HepG2 (cell line): ENCODE data around the gene PTPRO. TPM values are rescaled to one million over a fixed set of nuclear protein-coding genes. Genes with fewer than 3 reads are reported as not detected.

Experiments used
- ATAC-seq: fragments of 200-7000 bp; cut with Tn5 transposase; 3 replicates; pipeline ENCODE4 v1.9.1; 2020; ENCODE audit warnings: mild to moderate bottlenecking, moderate library complexity
- BruUV-seq: library from RNA; stranded (reverse); fragments of 400-500 nt; replicated peaks from 2 replicates; lab custom pipeline; 2021; lab: Mats Ljungman, UMichigan
- CTCF ChIA-PET: fragments of 300-600 bp; formaldehyde crosslinking; extraction: SDS; loops from one replicate; lab custom pipeline; 2021; ENCODE audit warnings: low total read pairs, inconsistent platforms, low intra/inter-chr PET ratio; lab: Yijun Ruan, JAX
- POLR2A ChIA-PET: fragments of 350-600 bp; sonication (Branson Sonifier 250); formaldehyde crosslinking; loops from one replicate; lab custom pipeline; 2020; ENCODE audit warnings: antibody characterized with exemption, inconsistent platforms; lab: Yijun Ruan, JAX
- DNase-seq: peaks from one replicate; pipeline ENCODE4 v3.0.0-alpha.2; 2015; ENCODE audit warnings: low spot score
- FAIRE-seq: peaks from 3 replicates; lab custom pipeline; 2011; peaks lifted over from hg19 to GRCh38; lab: Jason Lieb, UNC
- H2AFZ ChIP-seq: one replicate; pipeline ENCODE4 v1.6.1; 2011; ENCODE audit warnings: low read length, inconsistent platforms
- H3K27ac ChIP-seq: fragments of 300-600 bp; 3 replicates; pipeline ENCODE4 v1.8.0; 2011; ENCODE audit warnings: mixed run types, mild to moderate bottlenecking, mixed read lengths, low read length, inconsistent platforms; ENCODE audit not compliant: insufficient read depth; ENCODE audit errors: extremely low read length
- H3K27me3 ChIP-seq, 2 experiments: fragments of 200-600 bp in 1 of 2; 2 replicates in 1 of 2; 3 replicates in 1 of 2; pipeline versions ENCODE4 v1.6.0 to v1.8.0; 2011; ENCODE audit warnings: low read length in 2 of 2, mild to moderate bottlenecking in 2 of 2, moderate library complexity in 2 of 2, inconsistent platforms in 1 of 2; ENCODE audit not compliant: insufficient read depth in 2 of 2, control insufficient read depth in 1 of 2
- H3K36me3 ChIP-seq, 2 experiments: fragments of 200-600 bp in 1 of 2; replicated peaks in 1 of 2; 2 replicates in 1 of 2; 3 replicates in 1 of 2; pipeline versions ENCODE4 v1.5.1 to v1.8.0; 2011; ENCODE audit warnings: low read length in 2 of 2, inconsistent platforms in 1 of 2; ENCODE audit not compliant: insufficient read depth in 2 of 2, control insufficient read depth in 1 of 2
- H3K4me1 ChIP-seq: 2 replicates; pipeline ENCODE4 v1.5.1; 2012; ENCODE audit warnings: low read length, inconsistent platforms; ENCODE audit not compliant: insufficient read depth
- H3K4me2 ChIP-seq: 2 replicates; pipeline ENCODE4 v1.6.0; 2011; ENCODE audit warnings: low read depth, low read length, inconsistent platforms
- H3K4me3 ChIP-seq, 3 experiments: fragments of 200-600 bp in 1 of 3; sonication (generic), shearing (Covaris generic) in 1 of 3; replicated peaks in 1 of 3; 2 replicates each; pipeline ENCODE4 v1.5.1; 2011 to 2016; ENCODE audit warnings: low read length in 3 of 3, inconsistent platforms in 2 of 3, low read depth in 2 of 3, mild to moderate bottlenecking in 2 of 3, control low read depth in 1 of 3, mixed read lengths in 1 of 3; ENCODE audit not compliant: insufficient read depth in 1 of 3
- H3K79me2 ChIP-seq: one replicate; pipeline ENCODE4 v1.6.1; 2011; ENCODE audit warnings: low read length, inconsistent platforms; ENCODE audit not compliant: insufficient read depth
- H3K9ac ChIP-seq: 2 replicates; pipeline ENCODE4 v1.6.0; 2011; ENCODE audit warnings: mild to moderate bottlenecking, low read depth, low read length, inconsistent platforms; ENCODE audit not compliant: insufficient read depth
- H3K9me3 ChIP-seq: 2 replicates; pipeline ENCODE4 v1.5.1; 2012; ENCODE audit warnings: mild to moderate bottlenecking, low read length
- H4K20me1 ChIP-seq: 2 replicates; pipeline ENCODE4 v1.6.0; 2011; ENCODE audit warnings: inconsistent platforms, mild to moderate bottlenecking, low read length, moderate library complexity; ENCODE audit not compliant: insufficient read depth
- BRF2 ChIP-seq: sonication (generic); formaldehyde crosslinking; IDR thresholded peaks from 2 replicates; pipeline ENCODE4 v1.8.1; 2022; ENCODE audit warnings: mild to moderate bottlenecking, missing genetic modification reagents
- FOXA1 ChIP-seq, 2 experiments: fragments of 450-650 bp in 1 of 2; sonication (generic) in 1 of 2; formaldehyde crosslinking in 1 of 2; IDR thresholded peaks; 2 replicates each; pipeline versions ENCODE4 v1.4.0 to v1.6.1; 2016 to 2020; ENCODE audit warnings: missing genetic modification reagents in 1 of 2
- GLI4 ChIP-seq: sonication (generic); formaldehyde crosslinking; IDR thresholded peaks from 2 replicates; pipeline ENCODE4 v1.5.1; 2020; ENCODE audit warnings: missing genetic modification reagents, mild to moderate bottlenecking, moderate library complexity, borderline replicate concordance
- MAFF ChIP-seq: IDR thresholded peaks from 2 replicates; pipeline ENCODE4 v1.6.1; 2011; ENCODE audit warnings: low read depth, low read length, improper control_type of control experiment
- MAFK ChIP-seq, 2 experiments: IDR thresholded peaks in 1 of 2; conservative IDR thresholded peaks in 1 of 2; 2 replicates each; pipeline ENCODE4 v1.6.1; 2011; ENCODE audit warnings: improper control_type of control experiment in 2 of 2, low read length in 2 of 2
- NR3C1 ChIP-seq: sonication (generic); formaldehyde crosslinking; IDR thresholded peaks from 2 replicates; pipeline ENCODE4 v1.4.0; 2020; ENCODE audit warnings: missing genetic modification reagents
- POLR2AphosphoS2 ChIP-seq: IDR thresholded peaks from 2 replicates; pipeline ENCODE4 v1.6.1; 2011; ENCODE audit warnings: low read depth, low read length, improper control_type of control experiment
- TCF12 ChIP-seq, 2 experiments: fragments of 450-650 bp in 1 of 2; sonication (generic) in 1 of 2; formaldehyde crosslinking in 1 of 2; IDR thresholded peaks; 2 replicates each; pipeline versions ENCODE4 v1.6.1 to v1.8.0; 2017 to 2022; ENCODE audit warnings: antibody characterized with exemption in 1 of 2, mild to moderate bottlenecking in 1 of 2, missing genetic modification reagents in 1 of 2, moderate library complexity in 1 of 2
- XBP1 ChIP-seq: sonication (generic); formaldehyde crosslinking; IDR thresholded peaks from 2 replicates; pipeline ENCODE4 v1.5.0; 2020; ENCODE audit warnings: missing genetic modification reagents
- ZNF205 ChIP-seq: IDR thresholded peaks from 2 replicates; pipeline ENCODE4 v1.6.1; 2018; ENCODE audit warnings: missing biosample characterization, missing genetic modification reagents
- ZNF770 ChIP-seq: sonication (generic); formaldehyde crosslinking; IDR thresholded peaks from 2 replicates; pipeline ENCODE4 v1.5.0; 2020; ENCODE audit warnings: mild to moderate bottlenecking, missing genetic modification reagents
- WGBS: methylation state at CpG from one replicate; pipeline ENCODE4 v1.1.6; 2017; ENCODE audit warnings: low lambda C conversion rate; 5-methylcytosine and 5-hydroxymethylcytosine counted together
- in situ Hi-C: cut with HindIII; loops from 2 replicates; pipeline ENCODE4 v1.10.0; 2017; ENCODE audit warnings: low pct_unique_long_range_greater_than_20kb; ENCODE audit not compliant: extremely low pct_ligation_motif_present
- intact Hi-C: fragments of 100-400 bp; cut with micrococcal nuclease; formaldehyde crosslinking; loops from one replicate; pipeline ENCODE4 v1.10.0; 2022; ENCODE audit not compliant: unreplicated experiment
- polyA plus RNA-seq, 8 experiments: library from polyadenylated mRNA; depleted of rRNA in 3 of 8; stranded (reverse) in 7 of 8; unstranded in 1 of 8; fragments of >200 nt; fragmentation: Illumina TruSeq in 4 of 8; extraction: Trizol in 4 of 8; gene quantifications; 2 replicates each; pipeline versions ENCODE4 v1.2.1 to v1.2.3, GENCODE V29; 2011 to 2016; ENCODE audit warnings: low read depth in 4 of 8, missing spikeins in 1 of 8, mixed read lengths in 1 of 8; ENCODE audit not compliant: insufficient read depth in 1 of 8
- total RNA-seq, 5 experiments: library from RNA; depleted of rRNA; stranded (reverse); fragments of >200 nt; fragmentation: Illumina TruSeq; extraction: Trizol; gene quantifications; 2 replicates each; pipeline ENCODE4 v1.2.3, GENCODE V29; 2016; ENCODE audit warnings: low read depth in 1 of 5
- TF ChIP-seq, protein P1 (sequence below): fragments of 450-650 bp; IDR thresholded peaks from 2 replicates; pipeline ENCODE4 v1.6.1; 2017

The PTPRO gene
- total and polyA plus RNA-seq, 2 of the 13 experiments (the other 11 are each of a cell fraction or from before 2014, with no cell fraction given) = 0.04 TPM; not detected in 1

- FAIRE-seq = no peak
- TF ChIP-seq MAFF (peak; percentile 35; the same call in 1 of the 2 replicates), FOXA1 (IDR thresholded peaks at IDR 0.05) (no peak), FOXA1 (CRISPR knock-in tag; IDR thresholded peaks at IDR 0.05) (no peak), MAFK (conservative IDR thresholded peaks at IDR 0.05 in 1 of 2, IDR thresholded peaks at IDR 0.05 in 1 of 2; ENCODE audit: low read length in 2 of 2) (peak; percentile 46 to 67; a peak in 3 of 4 replicates)
- in situ Hi-C loops = no loop called here
- CTCF ChIA-PET = no interaction called here
- peaks cover 52% of the 10 kb centered on the region for H3K4me1 ChIP-seq
- no peaks in the 10 kb centered on the region for H4K20me1 ChIP-seq
- no peak overlapping the region for H3K4me2 ChIP-seq
- H3K36me3 ChIP-seq = no peaks in the 10 kb centered on the region
- H3K79me2 ChIP-seq = no peaks in the 10 kb centered on the region
- no peaks in the 10 kb centered on the region for H3K9me3 ChIP-seq
- WGBS = 98% methylated on average over 4 of the region's 4 CpGs
- no peak for ATAC-seq
- BruUV-seq = no TSS peak
- POLR2A ChIA-PET = no interaction called here
- peak; percentile 13 for DNase-seq
- H2AFZ ChIP-seq = no peak overlapping the region
- no peaks in the 10 kb centered on the region for H3K27me3 ChIP-seq
- intact Hi-C loops = no loop called here
- H3K9ac ChIP-seq = no peak overlapping the region
- no peak overlapping the region for H3K27ac ChIP-seq
- no peak overlapping the region for H3K4me3 ChIP-seq
Measured at GRCh38 chr12:15603474-15604085, 281.3 kb downstream of the PTPRO start.

DNA sequence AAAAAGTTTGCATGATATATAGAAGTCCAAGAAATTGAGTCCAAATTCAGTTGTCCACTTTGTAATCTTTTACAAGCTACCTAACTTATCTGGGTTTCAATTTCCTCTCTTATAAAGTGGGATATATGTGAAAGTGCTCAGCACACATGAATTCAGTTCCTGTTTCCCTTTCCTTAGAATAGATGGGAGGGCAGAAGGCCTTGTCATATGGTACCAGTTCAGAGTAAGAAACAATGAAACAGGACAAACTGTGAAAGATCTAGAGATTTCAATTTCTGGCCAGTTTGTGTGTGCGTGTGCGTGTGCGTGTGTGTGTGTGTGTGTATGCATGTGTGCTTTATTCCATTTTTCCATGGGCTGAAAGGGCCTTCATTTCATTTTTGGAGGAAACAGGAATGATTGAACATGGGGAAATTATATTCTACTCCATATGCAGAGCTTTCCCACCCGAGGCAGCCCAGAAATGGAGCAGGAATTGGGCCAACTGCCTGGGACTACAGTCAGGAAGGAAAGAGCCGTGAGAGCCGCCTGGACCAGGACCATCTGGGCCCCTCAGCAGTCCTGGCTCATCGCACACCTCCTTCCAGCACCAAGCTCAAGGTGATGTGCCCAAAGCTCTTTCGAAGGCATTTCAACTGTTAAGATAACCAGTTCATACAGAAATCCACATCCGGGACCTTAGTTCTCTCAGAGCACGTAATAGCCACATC lies 283.7 kb downstream of the PTPRO start:
- BruUV-seq = no TSS peak
- in situ Hi-C loops (no loop called here), intact Hi-C loops (no loop called here)
- ATAC-seq (no peak), DNase-seq (no peak), FAIRE-seq (no peak)
- H3K27me3 ChIP-seq = no peaks in the 10 kb centered on the region
- no peak overlapping the region for H3K27ac ChIP-seq
- H3K4me2 ChIP-seq = no peak overlapping the region
- POLR2A ChIA-PET = interaction anchor here (0.9 kb wide), 1 partner anchor 23 kb away, joined by 3 read pairs; no protein-coding TSS in a partner anchor
- 96% methylated on average over 10 of the region's 10 CpGs for WGBS
- H3K9me3 ChIP-seq = no peaks in the 10 kb centered on the region
- CTCF ChIA-PET = no interaction called here
- H3K79me2 ChIP-seq = no peaks in the 10 kb centered on the region
- H3K4me1 ChIP-seq = peaks cover 45% of the 10 kb centered on the region
- H3K36me3 ChIP-seq = no peaks in the 10 kb centered on the region
- no peak overlapping the region for H3K9ac ChIP-seq
- no peak overlapping the region for H2AFZ ChIP-seq
- H4K20me1 ChIP-seq = no peaks in the 10 kb centered on the region
- no peak overlapping the region for H3K4me3 ChIP-seq
- TF ChIP-seq ZNF770 (CRISPR knock-in tag) = no peak
- TF ChIP-seq BRF2 (CRISPR knock-in tag) = no peak
- TF ChIP-seq GLI4 = no peak
- TF ChIP-seq NR3C1 (CRISPR knock-in tag) = no peak
- TF ChIP-seq XBP1 (CRISPR knock-in tag) = no peak
- no peak for TF ChIP-seq POLR2AphosphoS2
- TF ChIP-seq TCF12 (IDR thresholded peaks at IDR 0.05) = no peak
- no peak for TF ChIP-seq TCF12 (CRISPR knock-in tag; IDR thresholded peaks at IDR 0.05)
- TF ChIP-seq, protein P1, sequence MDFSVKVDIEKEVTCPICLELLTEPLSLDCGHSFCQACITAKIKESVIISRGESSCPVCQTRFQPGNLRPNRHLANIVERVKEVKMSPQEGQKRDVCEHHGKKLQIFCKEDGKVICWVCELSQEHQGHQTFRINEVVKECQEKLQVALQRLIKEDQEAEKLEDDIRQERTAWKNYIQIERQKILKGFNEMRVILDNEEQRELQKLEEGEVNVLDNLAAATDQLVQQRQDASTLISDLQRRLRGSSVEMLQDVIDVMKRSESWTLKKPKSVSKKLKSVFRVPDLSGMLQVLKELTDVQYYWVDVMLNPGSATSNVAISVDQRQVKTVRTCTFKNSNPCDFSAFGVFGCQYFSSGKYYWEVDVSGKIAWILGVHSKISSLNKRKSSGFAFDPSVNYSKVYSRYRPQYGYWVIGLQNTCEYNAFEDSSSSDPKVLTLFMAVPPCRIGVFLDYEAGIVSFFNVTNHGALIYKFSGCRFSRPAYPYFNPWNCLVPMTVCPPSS = no peak
- TF ChIP-seq ZNF205 = no peak
